Neural progenitor cell (in vitro differentiated cells): ENCODE data around the gene BTBD7. TPM values are rescaled to one million over a fixed set of nuclear protein-coding genes. Genes with fewer than 3 reads are reported as not detected.

Source experiments
- DNase-seq: peaks from one replicate; pipeline ENCODE4 v3.0.0-alpha.2; 2016; ENCODE audit warnings: low spot score
- H2AFZ ChIP-seq: fragments of 200-600 bp; sonication (generic); replicated peaks from 2 replicates; pipeline ENCODE4 v1.6.1; 2016; ENCODE audit warnings: antibody characterized with exemption
- H3F3A ChIP-seq: fragments of 200-600 bp; sonication (generic); 2 replicates; pipeline ENCODE4 v1.6.1; 2016; ENCODE audit warnings: antibody characterized with exemption, low read depth
- H3K27ac ChIP-seq: fragments of 200-600 bp; sonication (generic); 2 replicates; pipeline ENCODE4 v1.5.1; 2016; ENCODE audit warnings: mild to moderate bottlenecking
- H3K27me3 ChIP-seq: fragments of 200-600 bp; sonication (generic); 2 replicates; pipeline ENCODE4 v1.6.1; 2016; ENCODE audit warnings: mild to moderate bottlenecking, moderate library complexity
- H3K36me3 ChIP-seq: fragments of 200-600 bp; sonication (generic); 2 replicates; pipeline ENCODE4 v1.5.1; 2016
- H3K4me1 ChIP-seq: fragments of 200-600 bp; sonication (generic); 2 replicates; pipeline ENCODE4 v1.6.1; 2016; ENCODE audit warnings: mixed run types
- H3K4me2 ChIP-seq: fragments of 200-600 bp; sonication (generic); 2 replicates; pipeline ENCODE4 v1.6.1; 2016
- H3K4me3 ChIP-seq: fragments of 200-600 bp; sonication (generic); 2 replicates; pipeline ENCODE4 v1.5.1; 2016
- H3K79me2 ChIP-seq: fragments of 200-600 bp; sonication (generic); 2 replicates; pipeline ENCODE4 v1.6.1; 2016; ENCODE audit warnings: low read depth
- H3K9ac ChIP-seq: fragments of 200-600 bp; sonication (generic); 2 replicates; pipeline ENCODE4 v1.6.1; 2016
- H3K9me3 ChIP-seq: fragments of 200-600 bp; sonication (generic); 2 replicates; pipeline ENCODE4 v1.5.1; 2016; ENCODE audit warnings: low read depth
- H4K20me1 ChIP-seq: fragments of 200-600 bp; sonication (generic); 2 replicates; pipeline ENCODE4 v1.6.1; 2016; ENCODE audit warnings: low read depth
- H3K27ac Mint-ChIP-seq: 3 replicates; pipeline ENCODE4 v1.8.0; 2021; ENCODE audit warnings: mixed read lengths
- H3K27me3 Mint-ChIP-seq: 2 replicates; pipeline ENCODE4 v1.8.0; 2022; ENCODE audit warnings: low read depth, mild to moderate bottlenecking, inconsistent platforms, moderate library complexity, mixed read lengths; ENCODE audit not compliant: insufficient read depth
- H3K36me3 Mint-ChIP-seq: 3 replicates; pipeline ENCODE4 v1.8.0; 2021; ENCODE audit warnings: mixed read lengths
- H3K4me1 Mint-ChIP-seq: 3 replicates; pipeline ENCODE4 v1.8.0; 2021; ENCODE audit warnings: mixed read lengths
- H3K4me3 Mint-ChIP-seq: 3 replicates; pipeline ENCODE4 v1.8.0; 2021; ENCODE audit warnings: mild to moderate bottlenecking, moderate library complexity, mixed read lengths
- H3K9me3 Mint-ChIP-seq: 3 replicates; pipeline ENCODE4 v1.8.0; 2020; ENCODE audit warnings: mixed read lengths
- CTCF ChIP-seq: fragments of 200-600 bp; sonication (generic); IDR thresholded peaks from 2 replicates; pipeline ENCODE4 v1.5.1; 2017; ENCODE audit warnings: antibody characterized with exemption, mild to moderate bottlenecking
- EZH2 ChIP-seq: fragments of 200-600 bp; sonication (generic); IDR thresholded peaks from 2 replicates; pipeline ENCODE4 v1.6.1; 2017; ENCODE audit warnings: antibody characterized with exemption, mild to moderate bottlenecking, moderate library complexity
- EZH2phosphoT487 ChIP-seq: fragments of 200-600 bp; sonication (generic); IDR thresholded peaks from 2 replicates; pipeline ENCODE4 v1.6.1; 2017; ENCODE audit warnings: antibody characterized with exemption
- total RNA-seq: library from RNA; depleted of rRNA; stranded (reverse); fragments of >200 nt; gene quantifications from 2 replicates; pipeline ENCODE4 v1.2.3, GENCODE V29; 2015; ENCODE audit warnings: low replicate concordance

The BTBD7 gene
- total RNA-seq, 1 donor from 2014 or later, result 44.7 TPM

- Histone ChIP-seq H3K36me3 (no peaks in the 10 kb centered on the region), H3F3A (no peaks in the 10 kb centered on the region), H3K4me3 (no peak overlapping the region), H3K27me3 (no peaks in the 10 kb centered on the region), H3K9ac (no peak overlapping the region), H3K27ac (no peak overlapping the region), H4K20me1 (peaks cover 43% of the 10 kb centered on the region), H3K9me3 (no peaks in the 10 kb centered on the region), H3K79me2 (peaks cover 98% of the 10 kb centered on the region), H3K4me1 (no peaks in the 10 kb centered on the region), H2AFZ (no peak overlapping the region), H3K4me2 (no peak overlapping the region)
- H3K4me1 Mint-ChIP-seq, result no peaks in the 10 kb centered on the region
- no peak overlapping the region for H3K4me3 Mint-ChIP-seq
- H3K27me3 Mint-ChIP-seq, result no peaks in the 10 kb centered on the region
- no peak overlapping the region for H3K27ac Mint-ChIP-seq
- TF ChIP-seq CTCF (no peak), EZH2 (no peak), EZH2phosphoT487 (no peak)
- no peak for DNase-seq
- no peaks in the 10 kb centered on the region for H3K36me3 Mint-ChIP-seq
- H3K9me3 Mint-ChIP-seq, result no peaks in the 10 kb centered on the region
Measured at GRCh38 chr14:93311082-93311481, 21.8 kb downstream of the BTBD7 start.

- Histone ChIP-seq H3K9ac (no peak overlapping the region), H3K79me2 (peaks cover 98% of the 10 kb centered on the region), H3K36me3 (no peaks in the 10 kb centered on the region), H3F3A (no peaks in the 10 kb centered on the region), H3K4me1 (peaks cover 2% of the 10 kb centered on the region), H3K27me3 (no peaks in the 10 kb centered on the region), H4K20me1 (peaks cover 39% of the 10 kb centered on the region), H3K4me3 (no peak overlapping the region), H3K4me2 (no peak overlapping the region), H3K27ac (no peak overlapping the region), H2AFZ (no peak overlapping the region), H3K9me3 (no peaks in the 10 kb centered on the region)
- Mint-ChIP-seq H3K27me3 (no peaks in the 10 kb centered on the region), H3K9me3 (no peaks in the 10 kb centered on the region), H3K27ac (no peak overlapping the region), H3K4me3 (no peak overlapping the region), H3K36me3 (no peaks in the 10 kb centered on the region), H3K4me1 (peaks cover 2% of the 10 kb centered on the region)
- DNase-seq, result no peak
- TF ChIP-seq EZH2 (no peak), CTCF (no peak), EZH2phosphoT487 (no peak)
Measured at GRCh38 chr14:93309427-93309966, 23.3 kb downstream of the BTBD7 start.

- Histone ChIP-seq H3K4me2 (no peak overlapping the region), H2AFZ (no peak overlapping the region), H3F3A (peaks cover 1% of the 10 kb centered on the region), H3K4me3 (no peak overlapping the region), H3K27ac (no peak overlapping the region), H3K9me3 (no peaks in the 10 kb centered on the region), H3K79me2 (peaks cover 98% of the 10 kb centered on the region), H3K36me3 (no peaks in the 10 kb centered on the region), H3K9ac (no peak overlapping the region), H3K4me1 (peaks cover 9% of the 10 kb centered on the region), H4K20me1 (peaks cover 36% of the 10 kb centered on the region), H3K27me3 (no peaks in the 10 kb centered on the region)
- no peak overlapping the region for H3K27ac Mint-ChIP-seq
- no peak for TF ChIP-seq CTCF
- TF ChIP-seq EZH2, result no peak
- no peak for TF ChIP-seq EZH2phosphoT487
- H3K4me3 Mint-ChIP-seq, result no peak overlapping the region
- peaks cover 4% of the 10 kb centered on the region for H3K4me1 Mint-ChIP-seq
- H3K36me3 Mint-ChIP-seq, result no peaks in the 10 kb centered on the region
- H3K27me3 Mint-ChIP-seq, result no peaks in the 10 kb centered on the region
- DNase-seq, result no peak
- H3K9me3 Mint-ChIP-seq, result no peaks in the 10 kb centered on the region
Measured at GRCh38 chr14:93308686-93309345, 24.0 kb downstream of the BTBD7 start.
